HG03066 (cell line): ENCODE measurements around the gene TMBIM6.
"Not testable (repeated sequence)": the region's sequence is repeated elsewhere in the genome, so short reads cannot be mapped to it uniquely, and the experiment has no call there.

Experiments
- ATAC-seq: cut with Tn5 transposase; IDR thresholded peaks from one replicate; pipeline ENCODE4 v1.9.1; 2021; ENCODE audit warnings: low read depth; ENCODE audit not compliant: unreplicated experiment

The TMBIM6 gene, protein sequence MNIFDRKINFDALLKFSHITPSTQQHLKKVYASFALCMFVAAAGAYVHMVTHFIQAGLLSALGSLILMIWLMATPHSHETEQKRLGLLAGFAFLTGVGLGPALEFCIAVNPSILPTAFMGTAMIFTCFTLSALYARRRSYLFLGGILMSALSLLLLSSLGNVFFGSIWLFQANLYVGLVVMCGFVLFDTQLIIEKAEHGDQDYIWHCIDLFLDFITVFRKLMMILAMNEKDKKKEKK

DNA sequence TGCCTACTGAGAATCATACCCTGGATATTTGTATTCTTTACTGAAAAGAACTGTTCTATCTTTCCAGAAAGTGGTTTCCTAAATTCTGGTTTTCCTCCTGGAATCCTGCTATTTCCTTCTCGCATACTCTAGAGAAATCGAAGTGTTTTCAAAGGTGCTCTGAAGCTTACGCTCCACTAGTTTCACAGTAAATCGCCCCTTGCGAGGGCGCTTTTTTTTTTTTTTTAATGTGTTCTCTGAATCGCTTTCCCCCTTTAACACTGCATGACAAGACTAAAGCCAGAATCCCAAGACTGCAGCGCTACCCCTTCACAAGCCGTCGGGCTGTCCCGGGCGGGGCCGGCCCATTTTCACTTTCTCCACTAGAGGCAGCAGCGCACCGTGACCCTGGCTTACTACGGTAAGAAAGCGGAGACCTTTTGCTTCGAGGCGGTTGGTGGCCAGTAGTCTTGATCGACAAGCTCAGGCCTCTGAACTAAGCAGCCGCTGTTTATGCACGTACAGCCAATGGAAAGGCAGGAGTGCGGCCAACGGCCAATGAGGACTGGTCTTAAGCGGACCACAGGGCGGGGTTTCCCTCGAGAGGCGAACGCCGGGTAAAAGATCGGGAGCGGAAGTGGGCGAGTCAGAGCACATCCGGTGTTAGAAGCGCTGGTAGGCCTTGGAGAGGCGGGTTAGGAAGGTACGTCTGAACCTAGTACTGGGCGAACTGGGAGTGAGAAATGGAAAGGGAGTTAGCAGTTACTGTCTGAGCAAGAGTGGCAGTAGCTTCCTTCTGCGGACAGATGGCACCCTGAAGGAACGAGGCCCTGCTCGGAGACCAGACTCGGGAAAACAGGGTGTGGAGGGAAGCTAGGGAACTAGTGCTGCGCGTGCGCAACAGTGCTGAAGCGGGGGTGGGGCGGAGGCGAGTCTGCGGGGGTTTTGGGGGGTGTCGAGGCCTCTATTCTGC, at the start of gene TMBIM6:
TSS of gene TMBIM6 (plus strand) at position 628 of the 952 bp plus-strand sequence. CDS start 10,937 bp downstream, outside the sequence.
- ATAC-seq, result peak; percentile 94

DNA sequence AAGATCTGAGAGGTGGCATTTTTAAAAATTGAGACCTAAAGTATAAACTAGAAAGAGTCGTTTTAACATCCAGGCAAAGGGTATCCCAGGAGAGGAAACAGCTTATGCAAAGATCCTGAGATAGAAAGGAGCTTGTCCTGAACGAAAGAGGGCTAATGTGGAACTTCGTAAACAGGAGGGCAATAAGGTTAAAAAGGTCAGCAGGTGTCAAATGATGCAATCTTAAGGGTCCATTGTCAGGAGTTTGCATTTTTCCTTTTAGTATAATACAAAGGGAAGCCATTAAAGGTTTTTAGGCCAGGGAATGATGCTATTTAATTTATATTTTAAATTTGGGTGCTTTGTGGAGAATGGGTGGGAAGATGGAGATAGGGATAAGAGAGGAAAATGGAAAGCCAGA, 48.5 kb upstream of the TMBIM6 start:
- no peak for ATAC-seq

DNA sequence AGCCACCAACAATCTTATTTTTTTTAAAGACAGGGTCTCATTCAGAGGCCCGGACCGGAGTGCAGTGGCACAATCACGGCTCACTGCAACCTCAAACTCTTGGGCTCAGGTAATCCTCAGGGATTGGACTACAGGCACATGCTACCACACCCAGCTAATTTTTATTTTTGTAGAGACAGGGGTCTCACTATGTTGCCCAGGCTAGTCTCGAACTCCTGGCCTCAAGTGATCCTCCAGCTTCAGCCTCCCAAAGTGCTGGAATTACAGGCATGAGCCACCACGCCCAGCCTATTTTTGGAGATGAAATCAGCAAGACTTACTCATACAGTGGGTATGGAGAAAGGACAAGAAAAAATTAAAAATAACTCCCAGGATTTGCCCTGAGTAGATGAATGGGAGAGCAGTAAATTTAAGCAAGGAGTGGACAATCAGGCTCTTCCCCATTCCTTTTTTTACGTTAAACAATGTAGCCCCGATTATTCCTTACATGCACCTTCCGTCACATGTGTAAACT, 47.4 kb upstream of the TMBIM6 start:
- ATAC-seq, result no peak

DNA sequence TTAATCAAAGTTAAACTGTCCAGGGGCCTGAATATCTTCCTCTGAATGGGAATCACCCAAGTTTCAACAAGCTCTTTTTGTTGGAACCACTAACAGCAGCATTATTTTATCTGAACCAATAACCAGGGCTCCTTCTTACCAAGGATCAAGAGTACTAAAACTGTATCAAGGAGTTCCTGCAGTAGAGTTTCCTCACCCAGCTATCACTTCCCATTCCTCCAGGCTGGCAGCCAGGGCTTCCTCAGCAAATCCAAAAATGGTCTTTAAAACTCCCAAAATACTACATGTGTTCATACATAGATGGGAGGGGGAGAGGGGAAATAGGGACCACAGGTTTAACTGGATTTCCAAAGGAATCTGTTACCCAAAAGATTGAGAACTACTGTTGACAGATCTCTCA, 44.6 kb upstream of the TMBIM6 start:
- no peak for ATAC-seq

DNA sequence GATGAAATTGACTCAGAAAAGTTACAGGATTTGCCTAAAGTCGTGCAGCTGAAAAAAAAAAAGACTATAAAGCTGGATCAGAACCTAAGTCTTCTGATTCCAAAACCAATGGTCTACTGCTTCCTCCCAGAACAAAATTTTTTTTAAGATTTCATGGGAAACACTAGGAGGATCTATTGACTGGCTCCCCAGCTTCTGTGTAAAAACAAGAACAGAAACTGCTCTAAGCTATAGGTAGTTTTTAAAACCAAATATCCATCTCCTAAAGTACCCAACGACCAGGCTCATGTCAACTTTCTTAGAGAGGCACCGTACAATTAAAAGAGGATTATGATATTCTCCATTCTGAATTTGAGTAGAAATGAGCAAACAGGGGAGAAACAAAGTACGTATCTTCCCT, 43.5 kb upstream of the TMBIM6 start:
- ATAC-seq, result no peak

DNA sequence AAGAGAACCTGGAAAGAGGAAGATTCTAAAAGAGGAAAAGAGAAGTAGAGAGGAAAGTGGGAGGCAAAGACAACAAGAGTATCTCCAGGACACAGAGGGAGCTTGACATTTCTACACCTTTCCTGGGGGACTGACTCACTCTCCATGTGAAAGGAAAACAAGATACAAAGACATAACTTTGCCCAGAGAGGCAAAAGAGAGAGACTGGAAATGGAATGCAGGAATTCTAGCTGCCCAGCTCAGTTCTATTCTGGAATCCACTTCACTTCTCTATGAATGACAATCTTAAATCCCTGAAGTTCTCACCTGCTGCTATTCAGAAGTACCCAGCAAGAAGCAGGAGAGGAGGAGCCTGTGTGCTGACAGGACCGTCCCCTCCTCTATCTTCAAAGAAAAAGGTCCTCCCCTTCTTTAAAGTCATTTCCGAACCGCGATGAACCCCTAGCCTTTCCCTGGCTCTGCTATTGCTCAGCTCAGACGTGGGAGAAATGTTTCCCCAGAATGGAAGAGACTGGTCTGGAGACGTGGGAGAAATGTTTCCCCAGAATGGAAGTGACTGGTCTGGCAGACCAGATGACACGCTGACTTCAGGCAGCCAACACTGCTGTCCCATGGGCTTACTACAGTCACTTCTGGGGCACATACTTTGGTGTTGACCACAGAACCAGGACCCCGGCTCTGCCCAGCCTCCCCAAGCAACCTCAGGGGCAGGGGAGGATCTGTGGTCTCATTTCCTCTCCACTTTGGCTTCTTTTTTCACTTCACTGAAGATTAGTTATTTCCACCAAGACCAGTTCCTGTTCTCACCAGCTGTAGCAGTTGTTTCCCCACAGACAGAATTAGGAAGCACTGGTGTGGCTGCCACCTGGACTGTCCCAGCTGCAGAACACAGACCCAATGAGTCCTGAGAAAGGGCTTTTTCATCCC, 42.5 kb upstream of the TMBIM6 start:
- peak; percentile 74 for ATAC-seq

DNA sequence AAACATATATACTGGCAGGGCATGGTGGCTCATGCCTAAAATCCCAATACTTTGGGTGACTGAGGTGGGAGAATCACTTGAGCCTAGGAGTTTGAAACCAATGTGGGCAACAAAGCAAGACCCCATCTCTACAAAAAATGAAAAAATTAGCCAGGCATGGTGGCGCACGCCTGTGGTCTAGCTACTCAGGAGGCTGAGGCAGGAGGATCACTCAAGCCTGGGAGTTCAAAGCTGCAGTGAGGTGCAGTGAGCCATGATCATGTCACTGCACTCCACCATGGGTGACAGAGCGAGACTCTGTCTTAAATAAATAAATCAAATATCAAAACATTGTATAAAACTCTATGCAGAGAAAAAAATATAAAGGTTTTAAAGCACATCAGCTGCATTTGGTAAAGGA, 39.3 kb upstream of the TMBIM6 start:
- no peak for ATAC-seq

DNA sequence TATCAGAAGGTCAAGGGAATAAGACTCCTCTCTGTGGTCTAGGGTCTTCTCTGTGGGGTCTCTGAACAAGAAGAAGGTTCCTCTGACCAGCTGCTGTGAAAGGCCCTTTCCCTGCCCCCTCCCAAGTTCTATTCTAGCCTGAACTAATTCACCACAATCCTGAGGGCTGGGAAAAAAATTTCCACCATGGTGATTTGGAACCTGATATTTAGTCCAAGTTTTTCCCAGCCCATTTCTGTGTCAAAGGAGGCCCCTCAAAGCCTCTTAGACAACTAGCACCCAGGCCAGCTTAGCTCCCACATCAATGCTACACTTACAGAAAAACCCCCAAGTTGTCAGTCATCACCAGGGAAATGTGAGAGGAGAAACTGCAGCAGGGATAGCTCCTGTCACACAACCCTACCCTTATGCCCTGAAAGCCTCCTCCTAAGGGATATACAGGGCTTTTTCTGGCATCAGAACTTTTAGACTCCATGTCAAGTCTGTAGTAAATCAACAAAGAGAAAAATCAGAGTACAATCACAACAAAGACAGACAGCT, 38.6 kb upstream of the TMBIM6 start:
- ATAC-seq, result no peak

DNA sequence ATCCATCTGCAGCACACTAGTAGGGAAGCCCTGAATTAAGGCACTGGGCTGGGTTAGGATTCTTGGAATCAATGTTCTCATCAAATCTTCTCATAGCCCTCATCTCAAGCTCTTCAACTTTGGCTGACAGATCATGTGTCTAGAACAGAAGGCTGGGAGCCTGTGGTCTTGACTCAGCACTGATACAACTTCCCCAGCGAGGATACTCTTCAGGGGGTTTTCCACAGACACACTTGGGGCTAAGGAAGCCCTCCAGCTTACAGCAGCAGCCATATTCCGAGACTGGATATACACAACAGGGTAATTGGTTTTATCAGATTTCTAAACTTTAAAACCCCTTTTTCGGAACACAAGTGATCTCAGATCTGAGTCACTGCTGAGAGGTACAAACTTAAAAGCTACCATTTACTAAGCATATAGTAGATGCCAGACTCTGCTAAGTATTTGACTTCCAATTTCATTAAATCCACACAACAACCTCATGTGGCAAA, 37.7 kb upstream of the TMBIM6 start:
- ATAC-seq, result no peak

DNA sequence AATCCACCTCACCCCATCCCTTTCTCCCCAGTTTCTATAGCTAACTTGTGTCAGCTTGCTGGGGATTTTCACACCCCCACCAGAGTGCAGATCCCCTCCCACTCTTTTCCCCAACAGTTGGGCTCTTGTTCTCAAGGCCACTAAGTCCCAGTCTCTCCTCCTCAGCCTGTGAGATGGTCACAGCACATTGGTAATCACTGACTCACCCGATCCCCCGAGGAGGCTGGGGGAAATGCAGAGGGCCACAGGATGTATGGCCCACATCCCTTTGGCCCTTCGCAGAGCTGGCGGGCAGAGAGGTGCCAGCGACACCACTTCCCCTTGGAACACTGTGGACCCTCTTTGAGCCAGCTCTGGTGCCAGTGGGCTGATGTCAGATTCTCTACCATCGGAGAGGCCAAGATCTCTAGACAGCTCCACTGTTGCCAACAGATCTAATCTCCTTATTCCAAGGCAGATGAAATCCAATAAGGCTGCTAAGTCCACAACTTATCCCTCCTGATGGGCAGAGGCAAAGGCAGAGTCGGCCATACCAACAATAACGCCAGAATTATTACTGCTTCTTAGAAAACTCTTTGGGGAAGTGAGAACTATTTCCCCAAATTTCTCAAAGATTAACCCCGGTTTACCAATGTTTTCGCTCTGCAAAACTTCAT, 35.8 kb upstream of the TMBIM6 start:
- ATAC-seq, result no peak

DNA sequence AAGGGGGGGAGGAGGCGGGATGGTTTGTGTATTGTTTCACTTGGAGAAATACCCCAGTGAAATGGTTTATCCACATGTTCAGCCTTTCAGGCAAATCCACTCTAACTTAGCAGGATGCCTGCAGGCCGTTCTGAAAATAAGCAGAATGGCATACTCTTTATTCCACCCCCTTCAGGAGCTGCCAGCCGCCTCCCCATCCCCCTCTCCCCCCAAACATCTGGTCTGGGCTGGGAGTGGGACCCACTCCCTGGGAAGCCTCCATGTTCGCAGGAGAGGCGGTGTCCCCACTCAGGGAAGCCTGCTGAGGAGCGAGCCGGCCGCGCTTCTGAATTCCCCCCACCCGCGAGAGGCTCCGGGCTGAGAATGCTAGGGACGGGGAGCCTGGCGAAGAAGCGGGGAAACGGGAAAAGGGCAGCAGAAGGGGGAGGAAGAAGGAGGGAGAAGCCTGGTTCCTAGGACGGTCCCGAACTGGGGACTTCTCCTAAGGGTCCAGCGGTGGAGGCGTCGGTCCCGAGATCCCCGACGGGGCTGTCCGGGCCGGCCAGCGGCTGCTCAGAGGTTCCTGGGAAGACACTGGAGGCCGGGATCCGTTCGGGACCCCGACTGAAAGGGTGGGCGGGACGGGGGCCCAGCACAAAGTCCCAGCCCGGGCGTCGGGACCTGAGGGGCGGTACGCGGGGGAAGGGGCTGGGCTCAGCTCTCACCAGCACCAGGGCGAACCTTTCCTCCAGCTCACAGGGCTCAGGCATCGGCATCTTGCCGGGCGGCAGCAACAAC, 34.8 kb upstream of the TMBIM6 start:
- peak; percentile 17 for ATAC-seq

DNA sequence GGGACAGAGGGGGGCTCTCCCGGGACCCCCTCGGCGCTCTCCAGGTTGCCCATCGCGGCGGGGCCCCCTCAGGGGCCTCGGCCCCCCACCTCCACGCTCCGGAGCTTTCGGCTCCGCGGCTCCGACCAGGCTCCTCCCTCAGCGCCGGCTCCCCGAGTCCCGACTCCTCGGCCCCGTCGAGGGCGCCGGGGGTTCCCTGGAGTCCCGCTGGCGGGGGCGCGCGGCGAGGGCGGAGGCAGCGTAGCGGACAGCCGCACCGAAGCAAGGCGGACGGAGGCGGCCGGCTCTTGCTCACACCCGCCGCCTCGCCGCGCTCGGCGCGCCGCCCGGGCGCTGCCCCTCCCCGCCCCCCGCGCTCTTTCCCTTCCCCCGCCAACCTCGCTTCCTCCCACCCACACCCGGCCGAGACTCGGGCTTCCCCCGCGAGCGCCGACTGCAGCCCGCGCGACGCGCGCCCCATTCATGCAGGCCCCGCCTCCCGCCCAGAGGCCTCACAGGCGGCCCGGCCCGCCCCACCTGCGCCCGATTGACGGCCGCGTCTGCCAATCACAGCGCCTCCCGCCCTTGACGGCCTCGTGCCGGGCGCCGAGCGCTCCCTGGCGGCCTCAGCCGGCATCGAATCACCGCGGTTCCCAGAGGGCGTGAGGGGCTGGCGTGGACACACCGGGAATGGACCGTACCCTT, 34.1 kb upstream of the TMBIM6 start, which contains the start of gene FMNL3:
TSS of gene FMNL3 (minus strand) at position 278 of the 684 bp plus-strand sequence. CDS start at position 53, 225 bp downstream.
- ATAC-seq, result peak; percentile 83

DNA sequence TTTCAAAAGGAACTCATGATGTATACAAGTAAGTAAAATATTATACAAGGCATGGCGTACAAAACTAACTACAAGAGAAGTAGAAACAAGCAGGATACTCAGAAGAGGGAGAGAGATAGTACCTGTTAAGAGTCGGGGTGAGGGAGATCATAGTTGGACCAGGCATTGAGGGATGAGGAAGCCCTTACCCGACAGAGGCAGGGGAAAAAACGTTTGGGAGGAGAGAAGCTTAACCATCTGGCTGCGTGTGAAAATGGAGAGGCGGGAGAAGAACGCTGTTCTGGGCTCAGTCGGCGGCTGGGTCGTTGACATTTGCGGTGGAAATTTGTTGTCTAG, 33.6 kb upstream of the TMBIM6 start:
- no peak for ATAC-seq

DNA sequence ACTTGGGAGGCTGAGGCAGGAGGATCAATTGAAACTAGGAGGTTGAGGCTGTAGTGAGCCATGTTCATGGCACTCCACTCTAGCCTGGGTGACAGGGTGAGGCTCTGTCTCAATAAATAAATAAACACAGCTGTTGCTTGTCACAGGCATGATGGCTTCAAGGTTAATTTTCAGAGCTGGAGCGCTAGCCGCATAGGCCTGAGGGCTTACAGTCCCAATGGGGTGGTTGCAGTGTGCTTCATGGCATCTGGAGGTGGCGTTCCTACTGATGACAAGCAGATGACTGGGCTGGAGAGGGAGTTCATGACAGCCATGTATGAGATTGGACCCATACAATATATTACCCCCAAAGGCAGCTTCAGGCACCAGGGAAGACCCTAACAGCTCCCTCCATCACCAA, 32.5 kb upstream of the TMBIM6 start:
- no peak for ATAC-seq

DNA sequence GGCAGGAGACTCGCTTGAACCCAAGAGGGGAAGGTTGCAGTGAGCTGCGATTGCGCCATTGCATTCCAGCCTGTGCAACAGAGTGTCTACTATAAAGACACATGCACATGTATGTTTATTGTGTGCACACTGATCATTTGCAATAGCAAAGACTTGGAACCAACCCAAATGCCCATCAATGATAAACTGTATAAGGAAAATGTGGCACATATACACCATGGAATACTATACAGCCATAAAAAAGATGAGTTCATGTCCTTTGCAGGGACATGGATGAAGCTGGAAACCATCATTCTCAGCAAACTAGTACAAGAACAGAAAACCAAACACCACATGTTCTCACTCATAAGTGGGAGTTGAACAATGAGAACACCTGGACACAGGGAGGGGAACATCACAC, 27.4 kb upstream of the TMBIM6 start:
- ATAC-seq, result not testable (repeated sequence)

DNA sequence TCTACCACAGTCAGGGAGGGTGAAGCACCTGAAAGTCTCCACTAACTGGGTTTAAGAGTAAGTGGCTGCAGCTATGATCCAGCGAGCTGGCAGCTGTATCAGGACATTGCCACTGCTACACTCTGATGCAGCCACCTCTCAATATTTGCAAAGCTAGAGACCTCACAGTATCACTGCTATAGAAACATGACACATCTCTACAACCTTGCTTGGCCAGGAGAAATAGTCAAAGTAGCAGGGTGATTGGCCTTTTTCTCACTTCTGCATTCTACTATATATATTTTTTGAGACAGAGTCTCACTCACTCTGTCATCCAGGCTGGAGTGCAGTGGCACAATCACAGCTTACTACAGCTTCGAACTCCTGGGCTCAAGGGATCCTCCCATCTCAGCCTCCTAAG, 24.8 kb upstream of the TMBIM6 start:
- no peak for ATAC-seq

DNA sequence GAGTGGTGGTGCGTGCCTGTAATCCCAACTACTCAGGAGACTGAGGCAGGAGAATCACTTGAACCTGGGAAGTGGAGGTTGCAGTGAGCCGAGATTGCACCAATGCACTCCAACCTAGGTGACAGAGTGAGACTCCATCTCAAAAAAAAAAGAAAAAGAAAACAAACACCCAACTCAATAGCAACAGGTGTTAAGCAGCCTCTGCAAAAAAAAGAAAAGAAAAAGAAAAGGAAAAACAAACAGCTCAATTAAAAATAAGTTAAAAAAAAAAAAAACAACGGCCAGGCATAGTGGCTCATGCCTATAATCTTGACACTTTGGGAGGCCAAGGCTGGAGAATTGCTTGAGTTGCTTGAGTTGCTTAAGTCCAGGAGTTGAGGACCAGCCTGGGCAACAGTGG, 23.6 kb upstream of the TMBIM6 start:
- not testable (repeated sequence) for ATAC-seq

DNA sequence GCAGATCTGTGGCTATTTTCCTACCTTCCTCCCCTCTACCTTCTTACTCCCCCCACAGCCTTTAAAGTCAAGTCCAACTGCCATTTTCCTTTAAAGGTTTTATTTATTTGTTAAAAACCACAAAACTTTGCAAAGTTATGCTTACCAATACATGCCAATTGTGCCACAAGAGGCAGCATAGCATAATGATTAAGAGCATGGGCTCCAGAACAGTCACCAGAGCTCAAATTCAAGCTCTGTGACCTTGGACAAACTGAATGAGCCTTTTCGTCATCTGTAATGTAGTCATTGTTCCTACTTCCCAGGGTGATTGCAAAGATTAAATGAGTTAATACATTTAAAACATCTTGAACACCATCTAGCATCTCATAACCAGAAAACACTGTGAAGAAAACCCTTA, 21.1 kb upstream of the TMBIM6 start:
- ATAC-seq, result no peak
